ENCODE data around the gene RFX4.

Gene RFX4

DNA sequence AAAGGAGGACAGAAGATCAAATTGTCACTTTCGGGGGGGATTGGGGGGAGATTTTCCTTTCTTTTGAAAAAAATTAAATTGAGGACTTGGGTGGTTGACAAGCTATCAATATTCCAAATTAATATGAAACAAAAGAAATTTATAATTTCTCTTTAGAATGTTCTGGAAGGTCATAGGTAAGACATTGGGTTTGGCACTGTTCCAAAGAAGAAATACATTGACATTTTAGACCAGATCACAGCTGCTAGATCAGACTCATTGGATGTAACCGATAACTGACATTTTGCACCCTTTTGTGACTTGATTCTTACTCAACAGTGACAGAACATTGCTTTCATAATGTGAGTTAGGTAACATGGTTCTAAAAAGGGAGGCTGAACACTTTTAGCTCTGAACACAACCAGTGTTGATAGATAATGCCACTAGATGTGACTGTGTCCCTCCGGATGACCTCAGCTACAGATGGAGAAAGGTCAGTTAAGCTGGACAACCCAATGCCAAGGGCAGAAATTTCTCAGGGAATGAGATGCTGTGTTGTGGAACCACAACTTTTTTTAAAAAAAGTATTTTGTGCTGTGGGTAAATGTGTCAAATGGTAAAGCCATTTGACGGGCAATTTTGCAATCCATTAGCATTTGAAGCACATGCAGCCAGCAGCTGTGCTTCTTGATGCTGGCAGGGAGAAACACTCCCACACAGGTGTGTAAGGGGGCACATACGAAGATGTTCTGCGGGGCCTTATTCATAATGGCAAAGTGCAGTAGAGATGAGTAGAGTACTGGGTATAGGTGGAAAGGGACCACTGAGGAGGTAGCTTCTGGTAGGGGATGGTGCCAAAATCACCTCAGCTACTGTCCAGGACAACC lies 62.9 kb downstream of the RFX4 start:
- no peaks in the 10 kb centered on the region for H3K9me3 Mint-ChIP-seq

GRCh38 chr12:106646472-106646871 lies 63.7 kb downstream of the RFX4 start:
- no peak for TF ChIP-seq CTCF (IDR thresholded peaks at IDR 0.05)
- Mint-ChIP-seq H3K27ac (no peak overlapping the region), H3K36me3 (ENCODE audit: low read depth) (no peaks in the 10 kb centered on the region), H3K4me3 (no peak overlapping the region), H3K4me1 (peaks cover 5% of the 10 kb centered on the region), H3K9me3 (no peaks in the 10 kb centered on the region), H3K27me3 (ENCODE audit: low read depth, poor library complexity) (peaks cover 7% of the 10 kb centered on the region)
- no peak for DNase-seq

More for the DNA sequence above, 62.9 kb downstream of the RFX4 start:
- no peaks in the 10 kb centered on the region for H3K36me3 Mint-ChIP-seq (ENCODE audit: low read depth)
- peaks cover 5% of the 10 kb centered on the region for H3K4me1 Mint-ChIP-seq
- peaks cover 7% of the 10 kb centered on the region for H3K27me3 Mint-ChIP-seq (ENCODE audit: low read depth, poor library complexity)
- no peak for DNase-seq
- H3K4me3 Mint-ChIP-seq: no peak overlapping the region
- no peak for TF ChIP-seq CTCF (IDR thresholded peaks at IDR 0.05)
- no peak overlapping the region for H3K27ac Mint-ChIP-seq

DNA sequence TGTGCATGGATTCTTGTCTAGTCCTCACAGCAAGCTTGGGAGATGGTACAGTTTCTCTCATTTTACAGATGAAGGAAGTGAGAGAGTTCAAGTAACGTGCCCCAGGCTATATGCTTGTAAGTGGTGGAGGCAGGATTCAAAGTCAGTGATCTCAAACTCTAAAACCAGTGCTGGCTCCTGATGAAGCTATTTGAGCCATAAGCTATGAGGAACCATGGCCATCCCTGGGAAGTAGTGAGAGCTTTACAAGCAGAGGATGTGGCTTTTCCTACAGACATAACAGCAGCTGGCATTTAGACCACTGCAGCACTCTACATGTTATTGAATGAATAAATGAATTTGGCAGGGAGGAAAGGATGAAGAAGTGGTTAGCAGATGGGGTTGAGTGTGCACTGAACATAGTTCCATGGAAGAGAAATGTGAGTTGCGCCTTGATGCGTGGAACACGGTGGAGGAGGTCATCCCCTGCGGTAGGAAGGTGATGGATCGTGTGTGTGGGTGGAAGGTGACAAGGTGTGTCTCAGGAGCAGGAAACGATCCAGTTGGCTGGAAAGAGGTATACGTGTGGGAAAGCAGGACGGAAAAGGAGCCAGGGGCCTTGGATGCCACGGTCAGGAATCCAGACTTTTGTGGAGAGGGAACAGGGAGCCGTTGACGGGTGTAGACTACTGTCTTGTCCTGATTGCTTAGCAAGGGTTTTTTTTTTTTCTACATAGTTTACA lies 65.2 kb downstream of the RFX4 start:
- no peaks in the 10 kb centered on the region for H3K9me3 Mint-ChIP-seq
- no peak for DNase-seq
- H3K27me3 Mint-ChIP-seq (ENCODE audit: low read depth, poor library complexity): peaks cover 4% of the 10 kb centered on the region
- peaks cover 4% of the 10 kb centered on the region for H3K4me1 Mint-ChIP-seq
- no peak overlapping the region for H3K27ac Mint-ChIP-seq
- no peak overlapping the region for H3K4me3 Mint-ChIP-seq
- H3K36me3 Mint-ChIP-seq (ENCODE audit: low read depth): no peaks in the 10 kb centered on the region
- no peak for TF ChIP-seq CTCF (IDR thresholded peaks at IDR 0.05)

DNA sequence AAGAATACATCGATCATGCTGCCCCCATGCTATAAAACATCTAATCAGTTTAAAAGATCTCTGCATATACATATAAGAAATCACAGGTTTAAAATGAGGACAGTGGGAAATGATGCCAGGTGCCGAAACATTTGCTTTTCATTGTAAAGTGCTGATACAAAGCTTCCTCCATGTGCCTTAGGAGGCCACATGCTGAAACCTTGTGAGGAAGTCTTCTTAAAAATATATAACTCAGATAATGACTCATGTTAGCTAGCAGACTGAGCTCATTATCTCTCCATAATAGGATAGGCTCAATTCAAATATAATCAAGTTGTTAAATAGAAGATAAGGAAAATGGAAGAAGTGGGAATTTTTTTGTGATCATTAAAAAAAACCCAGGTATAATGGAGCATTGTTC lies 65.9 kb downstream of the RFX4 start:
- Mint-ChIP-seq H3K36me3 (ENCODE audit: low read depth) (no peaks in the 10 kb centered on the region), H3K9me3 (no peaks in the 10 kb centered on the region), H3K27ac (no peak overlapping the region), H3K4me1 (no peaks in the 10 kb centered on the region), H3K4me3 (no peak overlapping the region), H3K27me3 (ENCODE audit: low read depth, poor library complexity) (peaks cover 9% of the 10 kb centered on the region)
- no peak for DNase-seq
- TF ChIP-seq CTCF (IDR thresholded peaks at IDR 0.05): no peak

DNA sequence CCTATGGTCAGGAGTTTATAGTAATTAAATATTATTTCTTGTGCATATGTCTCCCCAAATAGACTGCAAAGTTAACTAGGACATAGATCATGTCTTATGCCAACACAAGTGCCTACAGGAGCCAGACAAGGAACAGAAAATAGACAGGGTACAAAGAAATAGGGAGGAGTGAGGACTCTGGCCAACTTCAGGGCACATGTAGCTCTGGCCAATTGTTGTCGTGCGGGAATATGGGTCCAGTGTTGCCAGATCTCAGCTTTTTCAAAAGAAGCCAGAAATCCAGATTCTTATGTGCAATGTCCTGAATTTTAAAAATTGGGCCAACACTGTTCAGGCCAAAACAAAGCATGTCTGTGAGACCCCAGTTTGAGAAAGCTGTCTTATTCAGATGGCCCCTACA lies 68.7 kb downstream of the RFX4 start:
- Mint-ChIP-seq H3K27ac (no peak overlapping the region), H3K27me3 (ENCODE audit: low read depth, poor library complexity) (peaks cover 9% of the 10 kb centered on the region), H3K4me1 (no peaks in the 10 kb centered on the region), H3K36me3 (ENCODE audit: low read depth) (no peaks in the 10 kb centered on the region), H3K9me3 (no peaks in the 10 kb centered on the region), H3K4me3 (no peak overlapping the region)
- DNase-seq: no peak
- TF ChIP-seq CTCF (IDR thresholded peaks at IDR 0.05): no peak

Measured in nephron progenitor cell (in vitro differentiated cells).